PC-9 (cell line): ENCODE measurements around the gene RICTOR. TPM values are rescaled to one million over a fixed set of nuclear protein-coding genes. Genes with fewer than 3 reads are reported as not detected.

Experiments
- BruUV-seq: library from RNA; stranded (reverse); fragments of 400-500 nt; replicated peaks from 2 replicates; lab custom pipeline; 2021; lab: Mats Ljungman, UMichigan
- CTCF ChIA-PET: fragments of 300-600 bp; sonication (Branson Sonifier 250); formaldehyde crosslinking; loops from one replicate; lab custom pipeline; 2022; ENCODE audit warnings: antibody characterized with exemption; lab: Charles Lee
- POLR2A ChIA-PET: fragments of 300-600 bp; sonication (Branson Sonifier 250); formaldehyde crosslinking; loops from one replicate; lab custom pipeline; 2022; ENCODE audit warnings: antibody characterized with exemption; ENCODE audit not compliant: unreplicated experiment; lab: Charles Lee
- DNase-seq, 2 experiments: peaks; one replicate each; pipeline versions ENCODE4 v3.0.0 to v3.0.0-alpha.2; 2015 to 2022; ENCODE audit warnings: mixed read lengths in 1 of 2
- H2AFZ ChIP-seq: fragments of 200-600 bp; sonication (generic); 2 replicates; pipeline ENCODE4 v1.8.1; 2017; ENCODE audit warnings: antibody characterized with exemption
- H3F3A ChIP-seq: fragments of 200-600 bp; sonication (generic); 2 replicates; pipeline ENCODE4 v1.8.1; 2017; ENCODE audit warnings: antibody characterized with exemption, mild to moderate bottlenecking, low read depth; ENCODE audit not compliant: insufficient read depth
- H3K27ac ChIP-seq: fragments of 200-600 bp; sonication (generic); 2 replicates; pipeline ENCODE4 v1.6.1; 2016; ENCODE audit warnings: mixed run types
- H3K27me3 ChIP-seq: fragments of 200-600 bp; sonication (generic); 2 replicates; pipeline ENCODE4 v1.6.1; 2016; ENCODE audit warnings: low read depth, mixed run types; ENCODE audit not compliant: insufficient read depth
- H3K36me3 ChIP-seq: fragments of 200-600 bp; sonication (generic); 2 replicates; pipeline ENCODE4 v1.6.1; 2016; ENCODE audit warnings: low read depth, mixed run types
- H3K4me1 ChIP-seq: fragments of 200-600 bp; sonication (generic); replicated peaks from 2 replicates; pipeline ENCODE4 v1.6.1; 2016; ENCODE audit warnings: mixed run types; ENCODE audit not compliant: insufficient read depth
- H3K4me2 ChIP-seq: fragments of 200-600 bp; sonication (generic); 2 replicates; pipeline ENCODE4 v1.6.1; 2017; ENCODE audit warnings: mixed run types
- H3K4me3 ChIP-seq: fragments of 200-600 bp; sonication (generic); 2 replicates; pipeline ENCODE4 v1.6.1; 2016; ENCODE audit warnings: mixed run types
- H3K79me2 ChIP-seq: fragments of 200-600 bp; sonication (generic); 2 replicates; pipeline ENCODE4 v1.6.1; 2017; ENCODE audit warnings: low read depth, mixed run types
- H3K9me2 ChIP-seq: fragments of 200-600 bp; sonication (generic); 2 replicates; pipeline ENCODE4 v1.8.1; 2017; ENCODE audit warnings: mild to moderate bottlenecking; ENCODE audit not compliant: insufficient read depth
- H3K9me3 ChIP-seq: fragments of 200-600 bp; sonication (generic); 2 replicates; pipeline ENCODE4 v1.8.1; 2016; ENCODE audit warnings: low read depth; ENCODE audit not compliant: insufficient read depth
- H4K20me1 ChIP-seq: fragments of 200-600 bp; sonication (generic); 2 replicates; pipeline ENCODE4 v1.8.1; 2017; ENCODE audit not compliant: insufficient read depth
- CTCF ChIP-seq: fragments of 200-600 bp; sonication (generic); conservative IDR thresholded peaks from 2 replicates; pipeline ENCODE4 v1.6.1; 2017; ENCODE audit warnings: mixed run types, antibody characterized with exemption, mild to moderate bottlenecking, moderate library complexity
- EZH2 ChIP-seq: fragments of 200-600 bp; sonication (generic); IDR thresholded peaks from 2 replicates; pipeline ENCODE4 v1.8.0; 2017; ENCODE audit warnings: antibody characterized with exemption, low read depth
- intact Hi-C: fragments of 100-400 bp; cut with micrococcal nuclease; formaldehyde crosslinking; loops from one replicate; pipeline ENCODE4 v1.10.0; 2022; ENCODE audit not compliant: unreplicated experiment
- total RNA-seq: library from RNA; stranded (reverse); gene quantifications from 2 replicates; pipeline ENCODE4 v1.2.3, GENCODE V29; 2021

RICTOR gene
- total RNA-seq, 1 experiment from 2014 or later: 103 TPM

DNA sequence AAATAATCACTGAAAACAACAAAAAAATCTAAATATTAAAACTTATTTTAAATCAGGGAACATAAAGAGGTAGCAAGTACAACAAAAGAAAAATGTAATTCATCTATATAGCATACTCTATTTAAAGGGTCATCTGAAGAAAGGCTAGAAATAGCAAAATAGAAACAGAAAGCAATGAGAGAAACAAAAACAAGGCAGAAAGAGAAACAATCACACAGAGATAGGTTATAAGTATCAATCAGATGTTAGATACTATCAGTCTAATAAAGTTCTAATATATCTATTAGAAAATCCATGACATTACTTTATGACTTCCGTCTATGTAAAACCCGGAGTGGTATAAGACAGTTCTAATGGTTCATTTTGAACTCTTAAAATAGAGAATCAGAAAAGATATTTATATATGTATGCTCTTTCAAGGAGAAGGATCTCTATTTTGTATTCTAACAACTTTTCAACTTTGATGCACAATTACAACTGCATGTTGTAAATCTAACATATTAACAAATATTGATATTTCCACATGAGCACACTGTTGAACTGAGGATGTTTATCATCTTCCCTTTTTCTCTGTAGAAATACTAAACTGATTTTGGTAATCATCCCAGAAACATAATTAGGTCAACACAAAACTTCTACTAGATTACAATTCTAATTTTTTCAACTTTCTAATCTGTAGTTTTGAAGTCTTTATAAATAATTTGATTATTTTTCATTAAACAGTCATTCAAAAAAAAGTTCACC lies 15.8 kb downstream of the RICTOR start:
- ChIA-PET POLR2A (no interaction called here), CTCF (no interaction called here)
- Histone ChIP-seq H3K4me1 (no peaks in the 10 kb centered on the region), H2AFZ (no peak overlapping the region), H3K4me3 (no peak overlapping the region), H3K9me3 (no peaks in the 10 kb centered on the region), H3K4me2 (no peak overlapping the region), H3K27me3 (no peaks in the 10 kb centered on the region), H3K9me2 (no peaks in the 10 kb centered on the region), H3F3A (no peaks in the 10 kb centered on the region; the same call in none of the 2 replicates), H4K20me1 (peaks cover 71% of the 10 kb centered on the region), H3K79me2 (peaks cover 96% of the 10 kb centered on the region), H3K27ac (no peak overlapping the region), H3K36me3 (peaks cover 29% of the 10 kb centered on the region)
- BruUV-seq: no TSS peak
- intact Hi-C loops: no loop called here
- no peak for DNase-seq
- TF ChIP-seq EZH2 (no peak), CTCF (no peak)

DNA sequence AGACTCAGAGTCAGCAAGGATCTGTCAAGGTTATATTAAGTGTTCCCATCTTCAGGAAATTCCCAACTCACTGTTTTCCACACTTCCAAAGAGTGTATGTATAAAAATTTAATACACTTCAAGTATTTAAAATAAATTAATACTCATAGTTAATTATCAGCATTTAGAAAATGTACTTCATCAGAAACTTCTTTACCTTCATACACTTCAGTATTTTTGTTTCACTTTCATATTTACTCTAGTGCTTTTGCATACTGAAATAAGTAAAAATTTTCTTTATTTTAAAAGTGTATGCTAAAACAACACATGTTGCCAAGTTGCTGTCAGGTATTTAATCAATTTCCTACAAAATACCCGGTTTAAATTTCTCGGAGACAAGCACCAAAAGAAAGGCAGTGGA lies 16.5 kb downstream of the RICTOR start:
- no peaks in the 10 kb centered on the region for H3K9me3 ChIP-seq
- POLR2A ChIA-PET: no interaction called here
- intact Hi-C loops: no loop called here
- no TSS peak for BruUV-seq
- no peaks in the 10 kb centered on the region for H3K27me3 ChIP-seq
- CTCF ChIA-PET: no interaction called here
- no peaks in the 10 kb centered on the region for H3K4me1 ChIP-seq
- no peak for DNase-seq
- peaks cover 30% of the 10 kb centered on the region for H3K36me3 ChIP-seq
- peaks cover 96% of the 10 kb centered on the region for H3K79me2 ChIP-seq
- no peaks in the 10 kb centered on the region; the same call in none of the 2 replicates for H3F3A ChIP-seq
- H3K4me3 ChIP-seq: no peak overlapping the region
- H3K27ac ChIP-seq: no peak overlapping the region
- TF ChIP-seq EZH2: no peak
- H4K20me1 ChIP-seq: peaks cover 71% of the 10 kb centered on the region
- no peak overlapping the region for H2AFZ ChIP-seq
- no peak overlapping the region for H3K4me2 ChIP-seq
- no peaks in the 10 kb centered on the region for H3K9me2 ChIP-seq

DNA sequence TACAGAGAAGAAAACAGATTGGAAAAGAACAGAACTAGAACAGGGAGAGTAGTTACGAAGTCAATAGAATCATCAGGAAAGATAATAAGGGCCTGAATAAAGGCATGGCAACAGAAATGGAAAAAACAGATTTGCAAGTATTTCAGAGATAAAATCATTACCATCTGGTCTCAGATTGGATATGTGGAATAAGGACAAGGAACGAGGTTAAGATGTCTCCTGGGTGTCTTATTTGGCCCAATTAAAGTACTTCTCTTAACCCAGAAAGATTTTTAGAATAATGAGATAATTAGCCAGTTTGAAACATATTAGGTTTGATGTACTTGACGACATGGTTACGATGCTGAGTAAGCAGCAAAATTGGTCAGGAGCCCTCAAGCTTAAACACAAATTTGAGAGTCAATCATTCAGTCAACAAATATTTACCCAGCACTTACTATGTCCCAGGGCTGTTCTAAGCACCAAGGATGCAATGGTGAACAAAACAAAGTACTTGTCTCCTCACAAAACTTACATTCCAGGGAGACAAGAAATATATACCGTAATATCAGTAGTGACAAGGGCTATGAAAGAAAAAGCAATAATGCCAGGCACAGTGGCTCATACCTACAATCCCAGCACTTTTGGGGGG lies 18.3 kb downstream of the RICTOR start:
- Histone ChIP-seq H3K4me1 (no peaks in the 10 kb centered on the region), H3F3A (peaks cover 6% of the 10 kb centered on the region), H3K27ac (no peak overlapping the region), H3K9me2 (no peaks in the 10 kb centered on the region), H3K9me3 (no peaks in the 10 kb centered on the region), H3K4me2 (no peak overlapping the region), H4K20me1 (peaks cover 75% of the 10 kb centered on the region), H3K27me3 (no peaks in the 10 kb centered on the region), H3K4me3 (no peak overlapping the region), H3K79me2 (peaks cover 96% of the 10 kb centered on the region), H3K36me3 (peaks cover 28% of the 10 kb centered on the region), H2AFZ (no peak overlapping the region)
- no peak for TF ChIP-seq CTCF
- CTCF ChIA-PET: no interaction called here
- BruUV-seq: no TSS peak
- DNase-seq: no peak
- POLR2A ChIA-PET: no interaction called here
- intact Hi-C loops: no loop called here
